GM12872 (cell line): ENCODE results near the gene BEST1.

Experiments used
- CTCF ChIP-seq: IDR thresholded peaks from 3 replicates; pipeline ENCODE4 v1.5.1; 2011; ENCODE audit warnings: low read depth, mild to moderate bottlenecking, low read length, moderate library complexity; ENCODE audit not compliant: insufficient read depth

Gene BEST1

DNA sequence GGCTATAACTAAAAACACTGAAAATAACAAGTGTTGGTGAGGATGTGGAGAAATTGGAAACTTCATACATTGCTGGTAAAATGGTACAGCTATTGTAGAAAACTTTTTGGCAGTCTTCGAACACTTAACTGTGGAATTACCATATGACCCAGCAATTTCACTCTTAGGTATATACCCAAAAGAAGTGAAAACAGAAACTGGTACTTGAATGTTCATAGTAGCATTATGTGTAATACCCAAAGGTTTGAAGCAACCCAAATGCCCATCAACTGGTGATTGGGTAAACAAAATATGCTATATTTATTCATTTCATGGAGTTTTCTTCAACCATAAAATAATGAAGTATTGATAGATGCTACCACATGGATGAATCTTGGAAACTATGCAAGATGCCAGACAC lies 58.0 kb downstream of the BEST1 start:
- TF ChIP-seq CTCF = no peak

GRCh38 chr11:62010935-62011528 lies 60.9 kb downstream of the BEST1 start:
- TF ChIP-seq CTCF = no peak

DNA sequence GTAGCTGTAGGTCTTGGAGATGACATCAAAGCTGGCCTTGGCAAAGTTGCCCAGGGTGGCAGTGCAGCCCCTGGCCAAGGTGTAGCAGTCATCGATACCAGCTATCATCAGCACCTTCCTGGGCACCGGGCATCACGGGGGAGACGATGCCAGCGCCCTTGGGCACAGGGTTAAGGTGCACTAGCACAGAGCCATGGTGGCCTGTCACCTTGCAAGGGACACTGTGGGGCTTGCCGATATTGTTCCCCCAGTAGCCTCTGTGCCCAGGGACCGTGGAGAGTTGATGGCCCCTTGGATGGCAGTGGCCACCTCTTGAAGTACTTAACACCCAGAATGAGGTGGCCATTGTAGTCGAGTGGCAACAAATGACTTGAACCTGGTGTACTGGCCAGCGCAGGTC lies 61.7 kb downstream of the BEST1 start:
- TF ChIP-seq CTCF = no peak

DNA sequence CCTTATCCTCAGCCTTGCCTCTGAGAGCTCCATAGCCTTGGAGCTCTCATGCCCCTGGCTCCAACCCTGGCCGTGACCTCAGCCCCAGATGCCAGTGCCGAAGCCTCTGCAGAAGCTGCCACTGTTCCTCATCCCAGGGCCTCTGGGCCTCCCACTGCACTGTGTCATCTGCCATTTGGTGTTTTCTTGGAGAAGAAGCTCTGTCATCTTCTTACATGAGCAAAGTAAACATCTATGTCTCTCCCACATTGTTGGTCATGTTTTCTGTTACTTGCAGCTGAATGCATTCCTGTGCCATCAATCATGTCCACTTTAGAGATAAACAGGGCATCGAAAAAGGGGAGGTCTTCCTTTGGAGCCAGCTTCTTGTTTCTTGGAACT lies 62.3 kb downstream of the BEST1 start:
- no peak for TF ChIP-seq CTCF

- no peak for TF ChIP-seq CTCF
These were observed 62.8 kb downstream of the BEST1 start for GRCh38 chr11:62012832-62013461.
